Measurements from ENCODE around the gene CIP2A.

DNA sequence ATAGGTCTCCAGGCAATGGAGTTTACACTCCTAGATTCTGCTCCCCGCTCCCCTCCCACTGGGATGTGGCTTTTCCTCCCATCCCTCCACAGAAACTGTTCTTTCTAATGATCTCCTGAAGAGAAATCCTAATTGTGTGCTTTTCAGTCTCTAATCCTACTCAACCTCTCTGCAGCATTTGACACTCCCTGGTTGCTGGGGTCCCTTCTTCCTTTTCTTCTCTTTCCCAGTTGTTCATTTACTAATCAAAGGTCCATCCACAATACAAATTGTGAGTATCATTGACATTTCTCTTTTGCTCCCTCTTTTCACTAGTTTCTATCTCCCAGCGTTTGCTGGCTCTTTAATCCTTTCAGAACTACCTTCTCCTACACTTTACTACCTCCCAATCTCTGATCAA lies 72.4 kb downstream of the CIP2A start:
- no peak for TF ChIP-seq FOXO1 (CRISPR knock-in tag; IDR thresholded peaks at IDR 0.05)
- TF ChIP-seq TCF12 (IDR thresholded peaks at IDR 0.05) = no peak
- TF ChIP-seq TCF12 (CRISPR knock-in tag; IDR thresholded peaks at IDR 0.05) = no peak
- TF ChIP-seq, protein P1, sequence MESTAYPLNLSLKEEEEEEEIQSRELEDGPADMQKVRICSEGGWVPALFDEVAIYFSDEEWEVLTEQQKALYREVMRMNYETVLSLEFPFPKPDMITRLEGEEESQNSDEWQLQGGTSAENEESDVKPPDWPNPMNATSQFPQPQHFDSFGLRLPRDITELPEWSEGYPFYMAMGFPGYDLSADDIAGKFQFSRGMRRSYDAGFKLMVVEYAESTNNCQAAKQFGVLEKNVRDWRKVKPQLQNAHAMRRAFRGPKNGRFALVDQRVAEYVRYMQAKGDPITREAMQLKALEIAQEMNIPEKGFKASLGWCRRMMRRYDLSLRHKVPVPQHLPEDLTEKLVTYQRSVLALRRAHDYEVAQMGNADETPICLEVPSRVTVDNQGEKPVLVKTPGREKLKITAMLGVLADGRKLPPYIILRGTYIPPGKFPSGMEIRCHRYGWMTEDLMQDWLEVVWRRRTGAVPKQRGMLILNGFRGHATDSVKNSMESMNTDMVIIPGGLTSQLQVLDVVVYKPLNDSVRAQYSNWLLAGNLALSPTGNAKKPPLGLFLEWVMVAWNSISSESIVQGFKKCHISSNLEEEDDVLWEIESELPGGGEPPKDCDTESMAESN (CRISPR knock-in tag; conservative IDR thresholded peaks at IDR 0.05) = no peak
- TF ChIP-seq, protein P2, sequence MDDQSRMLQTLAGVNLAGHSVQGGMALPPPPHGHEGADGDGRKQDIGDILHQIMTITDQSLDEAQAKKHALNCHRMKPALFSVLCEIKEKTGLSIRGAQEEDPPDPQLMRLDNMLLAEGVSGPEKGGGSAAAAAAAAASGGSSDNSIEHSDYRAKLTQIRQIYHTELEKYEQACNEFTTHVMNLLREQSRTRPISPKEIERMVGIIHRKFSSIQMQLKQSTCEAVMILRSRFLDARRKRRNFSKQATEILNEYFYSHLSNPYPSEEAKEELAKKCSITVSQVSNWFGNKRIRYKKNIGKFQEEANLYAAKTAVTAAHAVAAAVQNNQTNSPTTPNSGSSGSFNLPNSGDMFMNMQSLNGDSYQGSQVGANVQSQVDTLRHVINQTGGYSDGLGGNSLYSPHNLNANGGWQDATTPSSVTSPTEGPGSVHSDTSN (CRISPR knock-in tag; IDR thresholded peaks at IDR 0.05; ENCODE audit: borderline replicate concordance) = no peak
- TF ChIP-seq ZFX (CRISPR knock-in tag; IDR thresholded peaks at IDR 0.05; ENCODE audit: low read depth) = no peak
- no peak for TF ChIP-seq ZSCAN20 (CRISPR knock-in tag; IDR thresholded peaks at IDR 0.05; ENCODE audit: borderline replicate concordance)
- TF ChIP-seq, protein P3, sequence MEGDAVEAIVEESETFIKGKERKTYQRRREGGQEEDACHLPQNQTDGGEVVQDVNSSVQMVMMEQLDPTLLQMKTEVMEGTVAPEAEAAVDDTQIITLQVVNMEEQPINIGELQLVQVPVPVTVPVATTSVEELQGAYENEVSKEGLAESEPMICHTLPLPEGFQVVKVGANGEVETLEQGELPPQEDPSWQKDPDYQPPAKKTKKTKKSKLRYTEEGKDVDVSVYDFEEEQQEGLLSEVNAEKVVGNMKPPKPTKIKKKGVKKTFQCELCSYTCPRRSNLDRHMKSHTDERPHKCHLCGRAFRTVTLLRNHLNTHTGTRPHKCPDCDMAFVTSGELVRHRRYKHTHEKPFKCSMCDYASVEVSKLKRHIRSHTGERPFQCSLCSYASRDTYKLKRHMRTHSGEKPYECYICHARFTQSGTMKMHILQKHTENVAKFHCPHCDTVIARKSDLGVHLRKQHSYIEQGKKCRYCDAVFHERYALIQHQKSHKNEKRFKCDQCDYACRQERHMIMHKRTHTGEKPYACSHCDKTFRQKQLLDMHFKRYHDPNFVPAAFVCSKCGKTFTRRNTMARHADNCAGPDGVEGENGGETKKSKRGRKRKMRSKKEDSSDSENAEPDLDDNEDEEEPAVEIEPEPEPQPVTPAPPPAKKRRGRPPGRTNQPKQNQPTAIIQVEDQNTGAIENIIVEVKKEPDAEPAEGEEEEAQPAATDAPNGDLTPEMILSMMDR (CRISPR knock-in tag; IDR thresholded peaks at IDR 0.05) = no peak
- TF ChIP-seq NCOR1 (IDR thresholded peaks at IDR 0.05; ENCODE audit: borderline replicate concordance, low read length) = no peak
- no peak for TF ChIP-seq THYN1 (CRISPR knock-in tag; IDR thresholded peaks at IDR 0.05; ENCODE audit: borderline replicate concordance, low read depth)
- no peak for TF ChIP-seq ZNF34 (CRISPR knock-in tag; IDR thresholded peaks at IDR 0.05; ENCODE audit: borderline replicate concordance)
- TF ChIP-seq ZNF670 (CRISPR knock-in tag; IDR thresholded peaks at IDR 0.05; ENCODE audit: borderline replicate concordance) = no peak
- no peak for TF ChIP-seq SMAD1 (CRISPR knock-in tag; IDR thresholded peaks at IDR 0.05; ENCODE audit: borderline replicate concordance, low read depth)
